ENCODE measurements around the gene SH3TC1.

DNA sequence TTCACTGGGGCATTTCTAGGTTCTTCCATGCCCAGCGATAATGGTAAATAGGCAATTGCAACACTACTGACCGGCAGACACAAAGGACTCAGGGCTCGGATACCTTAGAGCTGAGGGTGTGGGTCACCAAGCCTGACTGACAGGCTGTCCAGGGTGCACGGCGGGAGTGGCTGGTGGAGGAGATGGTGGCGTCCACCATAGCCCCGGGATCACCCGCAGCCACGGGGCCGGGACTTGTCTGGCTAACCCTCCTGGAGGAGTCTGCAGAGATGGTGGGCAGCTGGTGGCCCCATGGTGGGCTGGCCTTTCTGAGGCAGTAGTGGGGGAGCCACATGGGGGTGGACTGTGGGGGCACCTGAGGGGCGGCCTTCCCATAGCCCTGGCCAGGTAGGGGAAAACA is 28.7 kb upstream of the SH3TC1 start:
- TF ChIP-seq, protein P1, sequence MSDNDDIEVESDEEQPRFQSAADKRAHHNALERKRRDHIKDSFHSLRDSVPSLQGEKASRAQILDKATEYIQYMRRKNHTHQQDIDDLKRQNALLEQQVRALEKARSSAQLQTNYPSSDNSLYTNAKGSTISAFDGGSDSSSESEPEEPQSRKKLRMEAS (IDR thresholded peaks at IDR 0.05), result no peak
- TF ChIP-seq HIVEP1 (CRISPR knock-in tag; IDR thresholded peaks at IDR 0.05), result no peak
- TF ChIP-seq, protein P2, sequence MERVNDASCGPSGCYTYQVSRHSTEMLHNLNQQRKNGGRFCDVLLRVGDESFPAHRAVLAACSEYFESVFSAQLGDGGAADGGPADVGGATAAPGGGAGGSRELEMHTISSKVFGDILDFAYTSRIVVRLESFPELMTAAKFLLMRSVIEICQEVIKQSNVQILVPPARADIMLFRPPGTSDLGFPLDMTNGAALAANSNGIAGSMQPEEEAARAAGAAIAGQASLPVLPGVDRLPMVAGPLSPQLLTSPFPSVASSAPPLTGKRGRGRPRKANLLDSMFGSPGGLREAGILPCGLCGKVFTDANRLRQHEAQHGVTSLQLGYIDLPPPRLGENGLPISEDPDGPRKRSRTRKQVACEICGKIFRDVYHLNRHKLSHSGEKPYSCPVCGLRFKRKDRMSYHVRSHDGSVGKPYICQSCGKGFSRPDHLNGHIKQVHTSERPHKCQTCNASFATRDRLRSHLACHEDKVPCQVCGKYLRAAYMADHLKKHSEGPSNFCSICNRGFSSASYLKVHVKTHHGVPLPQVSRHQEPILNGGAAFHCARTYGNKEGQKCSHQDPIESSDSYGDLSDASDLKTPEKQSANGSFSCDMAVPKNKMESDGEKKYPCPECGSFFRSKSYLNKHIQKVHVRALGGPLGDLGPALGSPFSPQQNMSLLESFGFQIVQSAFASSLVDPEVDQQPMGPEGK (CRISPR knock-in tag; IDR thresholded peaks at IDR 0.05), result no peak

Data from HepG2 (cell line).